Amniotic epithelial cell (primary cell): ENCODE measurements around the gene OR56A5.

Experiments
- DNase-seq: peaks from one replicate; pipeline ENCODE4 v3.0.0-alpha.2; 2010; ENCODE audit warnings: low read depth

The OR56A5 gene

DNA sequence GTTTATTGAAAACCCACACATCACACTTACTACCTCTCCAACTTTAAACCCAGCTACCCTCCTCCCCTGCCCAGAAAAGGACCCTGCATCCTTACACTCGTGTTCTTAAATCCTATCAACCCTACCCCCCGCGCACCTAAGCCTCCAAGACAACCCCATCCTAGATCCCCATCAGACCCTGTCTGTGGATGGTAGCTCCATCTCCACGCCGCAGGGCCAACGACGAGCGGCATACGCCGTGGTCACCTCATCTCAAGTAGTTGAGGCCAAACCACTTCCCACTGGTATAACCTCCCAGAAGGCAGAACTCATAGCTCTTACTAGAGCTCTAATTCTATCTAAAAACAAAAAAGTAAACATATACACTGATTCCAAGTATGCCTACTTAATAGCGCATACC, 35.6 kb downstream of the OR56A5 start:
- no peak for DNase-seq

DNA sequence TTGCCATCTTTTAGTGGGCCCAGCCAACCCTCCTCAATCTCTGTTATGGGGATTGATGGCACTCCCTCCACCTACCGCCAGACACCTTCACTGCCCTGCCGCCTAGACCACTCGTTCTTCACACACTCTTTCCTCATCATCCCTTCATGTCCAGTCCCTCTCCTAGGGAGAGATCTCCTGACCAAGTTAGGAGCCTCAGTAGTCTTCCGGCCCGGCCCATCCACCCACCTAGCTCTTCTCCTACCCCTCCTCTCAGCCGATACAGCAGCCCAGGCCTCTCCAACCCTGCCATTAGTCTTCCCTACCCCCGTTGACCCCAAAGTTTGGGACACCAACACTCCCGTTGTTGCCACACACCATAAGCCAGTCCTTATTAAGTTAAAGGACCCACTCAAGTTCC, 37.2 kb downstream of the OR56A5 start:
- no peak for DNase-seq

DNA sequence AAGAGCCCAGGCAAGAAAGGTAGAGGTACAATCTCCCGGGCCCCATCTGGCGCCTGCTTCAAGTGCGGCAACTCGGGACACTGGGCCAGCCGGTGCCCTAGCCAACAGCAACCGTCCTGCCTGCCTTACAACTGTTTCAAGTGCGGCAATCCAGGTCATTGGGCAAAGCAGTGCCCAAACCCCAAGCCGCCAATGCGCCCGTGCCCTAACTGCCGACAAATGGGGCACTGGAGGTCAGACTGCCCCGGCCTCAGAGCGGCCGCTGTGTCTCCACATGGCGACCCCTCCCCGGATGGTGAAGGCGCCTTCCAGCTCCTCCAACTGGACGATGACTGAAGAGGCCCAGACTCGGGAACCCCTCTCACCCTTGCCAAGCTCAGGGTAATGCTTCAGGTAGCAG, 37.7 kb downstream of the OR56A5 start:
- DNase-seq, result no peak

DNA sequence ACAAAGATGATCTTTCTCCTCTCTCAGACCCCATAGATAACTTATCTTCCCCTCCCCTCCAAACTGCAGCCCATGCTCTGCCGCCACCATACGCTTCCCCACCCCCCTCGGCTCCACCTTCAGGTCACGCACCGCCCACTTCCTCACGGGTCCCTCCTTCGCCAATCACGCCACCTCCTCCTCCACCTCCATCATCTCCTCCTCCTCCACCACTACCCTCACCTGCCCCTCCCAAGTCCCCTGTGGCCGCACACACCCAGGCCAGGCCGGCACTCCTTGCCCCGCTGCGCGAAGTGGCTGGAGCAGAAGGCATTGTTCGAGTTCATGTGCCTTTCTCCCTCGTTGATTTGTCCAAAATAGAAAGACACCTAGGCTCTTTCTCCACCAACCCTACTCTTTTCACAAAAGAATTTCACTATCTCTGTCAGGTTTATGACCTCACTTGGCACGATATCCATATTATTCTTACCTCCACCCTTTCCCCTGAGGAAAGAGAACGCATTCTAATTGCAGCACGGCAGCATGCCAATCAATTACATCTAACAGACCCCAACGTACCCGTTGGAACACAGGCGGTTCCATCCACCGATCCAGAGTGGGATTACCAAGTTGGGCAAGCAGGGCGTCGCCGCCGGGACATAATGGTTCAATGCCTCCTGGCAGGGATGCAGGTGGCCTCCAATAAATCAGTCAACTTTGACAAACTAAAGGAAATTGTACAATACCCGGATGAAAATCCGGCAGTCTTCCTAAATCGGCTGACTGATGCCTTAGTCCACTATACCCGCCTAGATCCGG, 38.5 kb downstream of the OR56A5 start:
- DNase-seq, result no peak

DNA sequence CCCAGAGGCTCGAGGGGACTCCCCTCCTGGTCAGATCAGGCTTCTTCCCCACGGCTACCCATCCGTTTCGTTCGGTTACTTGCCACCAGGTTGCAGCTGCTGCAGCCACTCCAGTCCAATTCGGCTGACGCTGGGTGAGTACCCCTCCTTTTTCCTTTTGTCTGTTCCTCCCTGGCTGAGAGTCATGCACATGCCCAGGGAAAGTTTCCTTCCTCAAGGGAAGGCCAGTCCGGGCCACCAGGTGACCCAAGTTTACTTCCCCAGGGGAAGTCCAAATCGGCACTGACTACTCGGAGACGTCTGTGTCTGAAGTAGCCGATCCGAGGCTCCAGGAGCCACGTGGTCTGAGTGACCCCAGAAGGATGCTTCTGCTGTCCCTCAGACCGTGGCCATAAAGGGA, 39.5 kb downstream of the OR56A5 start:
- no peak for DNase-seq

DNA sequence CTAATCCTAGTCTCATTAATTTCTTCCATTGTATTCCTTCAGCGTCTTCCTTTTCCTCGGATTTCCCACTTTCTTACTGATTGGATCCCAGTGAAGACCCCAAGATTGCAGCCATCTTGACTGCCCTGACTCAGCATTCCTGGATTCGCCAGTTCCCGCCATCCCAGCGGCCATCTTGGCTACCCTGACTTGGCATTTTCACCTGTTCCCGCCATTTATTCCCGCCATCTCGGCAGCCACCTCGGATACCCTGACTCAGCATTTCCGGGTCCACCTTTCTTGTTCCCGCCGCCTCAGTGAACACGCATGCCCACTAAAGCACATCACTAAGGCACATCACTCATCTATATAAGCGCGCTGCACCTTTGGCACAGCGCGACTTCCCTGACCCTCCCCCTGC, 40.0 kb downstream of the OR56A5 start:
- DNase-seq, result no peak

DNA sequence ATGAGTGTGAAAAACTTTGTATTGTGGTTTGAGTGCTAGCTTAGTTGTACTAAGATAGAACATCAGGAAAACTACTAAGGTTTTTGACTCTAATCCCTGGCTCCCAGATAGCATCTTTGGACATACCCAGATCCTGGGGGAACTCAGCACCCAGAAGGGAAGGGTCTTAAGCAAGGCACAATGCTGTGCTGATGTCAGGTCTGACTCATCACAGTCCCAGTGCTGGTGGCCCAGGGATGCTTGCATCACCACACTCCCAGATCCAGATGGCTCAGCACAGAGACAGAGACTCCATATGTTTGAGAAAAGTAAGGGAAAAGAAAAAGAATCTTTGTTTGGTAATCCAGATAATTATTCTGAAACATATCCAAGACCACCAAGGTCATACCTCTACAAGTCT, 44.5 kb downstream of the OR56A5 start:
- DNase-seq, result no peak

DNA sequence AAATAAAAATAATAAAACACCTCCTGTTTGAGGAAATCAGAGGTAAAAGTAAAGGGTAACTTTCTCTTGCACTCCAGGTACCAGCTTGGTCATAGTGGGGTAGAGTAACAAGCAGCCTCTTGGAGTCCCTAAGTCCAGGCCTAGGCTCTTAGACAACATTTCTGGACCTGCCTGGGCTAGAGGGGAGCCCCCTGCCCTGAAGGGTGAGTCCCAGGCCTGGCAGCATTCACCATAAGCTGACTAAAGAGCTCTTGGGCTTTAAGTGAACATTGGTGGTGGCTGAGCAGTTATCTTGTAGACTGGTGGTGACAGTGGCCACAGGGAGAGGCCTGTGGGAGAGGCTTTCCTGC, 44.9 kb downstream of the OR56A5 start:
- DNase-seq, result no peak

DNA sequence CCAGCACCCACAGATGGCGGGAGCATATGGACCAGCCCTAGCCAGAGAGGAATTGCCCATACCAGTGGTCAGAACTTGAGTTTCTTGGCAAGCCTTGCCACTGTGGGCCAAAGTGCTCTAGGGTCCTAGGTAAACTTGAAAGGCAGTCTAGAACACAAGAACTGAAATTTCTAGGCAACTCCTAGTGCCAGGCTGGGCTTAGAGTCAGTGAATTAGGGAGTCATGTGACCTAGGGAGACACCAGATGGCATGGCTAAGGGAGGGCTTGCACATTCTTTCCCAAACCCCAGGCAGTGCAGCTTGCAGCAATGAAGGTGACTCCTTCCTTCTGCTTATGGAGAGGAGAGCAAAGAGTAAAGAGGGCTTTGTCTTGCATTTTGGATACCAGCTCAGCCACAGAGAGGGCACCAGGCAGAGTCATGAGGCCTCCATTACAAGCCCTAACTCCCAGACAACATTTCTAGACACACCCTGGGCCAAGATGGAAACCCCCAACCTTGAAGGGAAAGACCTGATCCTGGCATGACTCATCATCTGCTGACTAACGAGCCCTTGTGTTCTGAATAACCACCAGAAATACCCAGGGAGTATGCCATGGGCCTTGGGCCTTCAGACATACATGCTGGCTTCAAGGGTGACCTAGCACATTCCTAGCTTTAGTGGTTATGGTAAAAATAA, 45.4 kb downstream of the OR56A5 start:
- no peak for DNase-seq
